Retina (tissue), 1 donor: ENCODE data around the gene SLC4A1AP.
"Not testable (repeated sequence)": the region's sequence is repeated elsewhere in the genome, so short reads cannot be mapped to it uniquely, and the experiment has no call there.

ENCODE experiments used
- DNase-seq: peaks from one replicate; pipeline ENCODE4 v3.0.0-alpha.2; 2016

Gene SLC4A1AP

DNA sequence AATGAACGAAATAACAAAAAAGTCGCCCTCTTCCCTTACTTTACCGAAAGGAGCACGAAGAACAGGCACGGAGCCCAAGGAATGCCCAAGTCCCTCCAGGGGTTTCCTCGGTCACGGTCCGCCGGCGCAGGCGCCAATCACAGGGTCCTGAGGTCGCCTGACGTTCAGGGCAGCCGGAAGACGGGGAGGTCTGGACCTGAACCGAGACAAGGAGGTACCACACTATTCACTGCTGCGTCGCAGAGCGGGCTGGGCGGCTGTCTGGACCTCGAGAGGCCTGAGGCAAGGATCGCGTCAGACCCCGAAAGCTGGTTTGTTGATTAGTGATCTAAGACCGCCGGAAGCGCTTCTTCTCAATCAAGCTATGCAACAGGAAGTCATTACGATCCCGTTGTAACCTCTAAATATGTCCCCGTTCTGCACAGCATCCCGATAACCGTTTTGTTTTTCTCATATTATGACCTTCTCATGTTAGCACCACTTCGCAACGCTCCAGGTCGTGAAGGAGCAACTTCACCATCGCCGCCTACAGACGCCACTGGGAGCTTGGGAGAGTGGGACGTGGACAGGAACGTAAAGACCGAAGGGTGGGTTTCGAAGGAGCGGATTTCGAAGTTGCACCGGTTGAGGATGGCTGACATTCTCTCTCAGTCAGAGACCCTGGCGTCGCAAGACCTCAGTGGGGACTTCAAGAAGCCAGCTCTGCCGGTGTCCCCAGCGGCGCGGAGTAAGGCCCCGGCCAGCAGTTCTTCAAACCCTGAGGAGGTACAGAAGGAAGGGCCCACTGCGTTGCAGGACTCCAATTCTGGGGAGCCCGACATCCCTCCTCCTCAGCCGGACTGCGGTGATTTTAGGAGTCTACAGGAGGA, at the start of gene SLC4A1AP, which contains the start of gene SUPT7L:
TSS of gene SLC4A1AP (plus strand) at position 605 of the 869 bp plus-strand sequence. CDS start at position 631, 26 bp downstream.
TSS of gene SUPT7L (minus strand) at position 330 of the 869 bp plus-strand sequence. CDS start 1,422 bp downstream, outside the sequence.
- peak; percentile 99 for DNase-seq

GRCh38 chr2:27613985-27614384, 49.7 kb upstream of the SLC4A1AP start:
- DNase-seq, result no peak

- DNase-seq, result peak; percentile 28
Observed at GRCh38 chr2:27615316-27615715, 48.4 kb upstream of the SLC4A1AP start.

- DNase-seq, result no peak
Observed at GRCh38 chr2:27621524-27621923, 42.2 kb upstream of the SLC4A1AP start.

- no peak for DNase-seq
Observed at GRCh38 chr2:27622921-27623384, 40.7 kb upstream of the SLC4A1AP start.

- DNase-seq, result no peak
Observed at GRCh38 chr2:27624943-27625342, 38.7 kb upstream of the SLC4A1AP start.

GRCh38 chr2:27626323-27626722, 37.4 kb upstream of the SLC4A1AP start:
- not testable (repeated sequence) for DNase-seq

DNA sequence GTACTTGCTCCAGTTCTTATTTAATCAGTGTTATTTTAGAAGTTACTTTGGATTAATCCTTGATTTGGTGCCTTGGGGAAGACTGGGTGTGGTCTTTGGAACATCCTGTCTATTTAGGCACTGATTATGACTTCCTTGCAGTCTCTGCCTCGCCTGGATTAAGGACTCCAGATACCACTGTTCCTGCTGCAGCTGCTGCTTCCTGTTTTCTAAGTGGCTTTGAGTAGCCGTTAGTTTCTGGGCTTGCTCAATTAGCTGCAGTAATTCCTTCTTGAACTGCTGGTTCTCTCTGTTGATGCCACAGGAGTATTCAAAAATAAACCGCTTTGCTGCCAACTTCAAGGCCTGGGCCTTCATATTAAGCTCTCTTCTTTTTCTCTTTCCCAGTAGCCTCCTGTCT, 36.8 kb upstream of the SLC4A1AP start:
- DNase-seq, result not testable (repeated sequence)

DNA sequence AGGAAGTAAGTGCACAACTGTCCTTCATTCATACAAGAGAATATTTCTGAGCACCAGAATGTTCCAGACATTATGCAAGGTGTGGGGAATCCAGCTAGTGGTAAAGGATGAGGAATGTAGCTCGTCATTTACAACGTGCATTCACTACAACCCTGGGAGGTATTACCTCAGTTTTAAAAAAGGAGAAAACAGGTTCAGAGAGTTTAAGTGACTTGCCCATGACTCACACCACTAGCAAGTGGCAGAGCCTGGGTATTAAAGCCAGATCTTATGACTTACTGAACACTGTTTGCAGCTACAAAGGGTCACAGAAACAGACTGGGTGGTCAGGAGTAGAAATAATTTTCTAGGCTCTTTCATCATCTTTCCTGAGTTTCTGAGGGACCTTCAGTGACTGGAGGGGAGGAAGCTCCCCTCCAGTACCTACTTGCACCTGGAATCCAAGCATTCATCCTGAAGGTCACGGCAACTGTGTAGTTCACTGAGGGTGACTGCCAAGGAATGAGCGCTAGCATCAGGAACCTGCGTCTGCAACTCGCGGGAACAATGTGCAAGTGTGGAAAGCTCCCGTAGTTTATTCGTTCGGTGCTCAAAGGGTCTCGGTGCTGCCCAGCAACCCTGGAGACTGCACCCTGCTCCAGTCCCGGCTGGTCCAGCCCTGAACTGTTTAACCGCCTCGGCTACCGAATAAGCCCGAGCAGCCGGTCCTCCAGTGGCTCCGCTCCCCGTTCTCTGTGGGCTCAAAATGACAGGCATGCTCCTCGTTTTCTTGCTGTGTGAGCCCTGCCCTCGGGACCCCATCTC, 35.5 kb upstream of the SLC4A1AP start:
- peak; percentile 1 for DNase-seq

GRCh38 chr2:27628767-27629709, 34.7 kb upstream of the SLC4A1AP start, which contains the start of the genes CCDC121 and GPN1:
Gene CCDC121 (minus strand): TSS chr2:27629012. CDS start chr2:27627799, 1,213 bp downstream.
Gene GPN1 (plus strand): TSS chr2:27629050. CDS start chr2:27629059, 9 bp downstream.
- DNase-seq, result peak; percentile 93

DNA sequence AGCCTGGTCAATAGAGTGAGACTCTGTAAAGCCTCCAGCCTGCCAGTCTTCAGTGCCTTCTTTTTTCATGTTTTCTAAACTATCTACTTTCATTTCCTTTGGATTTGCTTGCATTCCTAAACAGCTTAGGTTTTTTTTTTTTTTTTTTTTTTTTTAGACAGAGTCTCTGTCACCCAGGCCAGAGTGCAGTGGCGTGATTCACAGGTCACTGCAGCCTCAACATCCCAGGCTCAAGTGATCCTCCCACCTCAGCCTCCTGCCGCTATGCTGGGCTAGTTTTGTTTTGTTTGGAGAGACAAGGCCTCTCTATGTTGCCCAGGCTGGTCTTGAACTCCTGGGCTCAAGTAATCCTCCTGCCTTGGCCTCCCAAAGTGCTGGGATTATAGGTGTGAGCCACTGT, 33.4 kb upstream of the SLC4A1AP start:
- not testable (repeated sequence) for DNase-seq

DNA sequence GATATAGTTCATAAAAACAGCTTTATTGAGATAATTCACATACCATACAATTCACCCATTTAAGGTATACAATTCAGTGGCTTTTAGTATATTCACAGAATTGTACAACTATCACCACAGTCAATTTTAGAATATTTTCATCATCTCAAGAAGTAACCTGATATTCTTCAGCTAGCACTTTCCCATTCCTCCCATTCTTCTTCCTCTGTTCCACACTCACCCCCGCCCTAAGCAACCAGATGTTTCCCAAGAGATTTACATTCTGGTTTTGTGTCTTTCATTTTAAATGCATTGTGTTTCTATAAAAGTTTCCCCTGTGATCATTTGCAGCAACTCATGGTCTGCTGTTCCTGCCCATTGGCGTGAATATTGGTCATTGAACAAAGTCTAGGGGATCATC, 29.4 kb upstream of the SLC4A1AP start:
- DNase-seq, result no peak

- DNase-seq, result no peak
Observed at GRCh38 chr2:27636766-27637165, 26.9 kb upstream of the SLC4A1AP start.

DNA sequence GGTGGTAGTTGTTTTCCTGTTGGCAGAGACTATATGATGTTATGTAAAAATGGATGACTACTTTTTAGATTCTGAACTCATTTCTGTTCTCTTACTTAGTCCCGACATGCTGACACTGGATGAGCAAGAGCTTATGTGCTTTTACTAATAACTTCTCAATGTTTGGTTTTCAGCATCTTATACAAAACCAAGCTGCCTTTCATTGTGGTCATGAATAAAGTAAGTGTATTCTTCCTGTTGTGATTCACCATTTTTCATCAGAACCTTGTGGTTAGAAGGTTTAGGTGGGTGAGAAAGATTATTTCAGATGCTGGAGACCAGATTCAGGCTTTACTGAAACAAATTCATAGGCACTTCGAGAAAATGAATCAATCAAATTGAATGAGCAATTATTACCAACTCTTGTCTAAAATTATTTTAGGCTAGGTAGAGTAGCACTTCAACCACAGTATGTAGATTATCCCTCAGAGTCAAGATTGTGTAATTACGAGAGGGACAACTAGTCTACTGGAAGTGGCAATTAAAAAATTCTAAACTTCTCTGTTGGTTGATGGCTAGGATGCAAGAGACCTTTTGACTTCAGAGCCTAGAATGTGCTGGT, 25.6 kb upstream of the SLC4A1AP start:
- no peak for DNase-seq

GRCh38 chr2:27638709-27639108, 25.0 kb upstream of the SLC4A1AP start:
- DNase-seq, result no peak

DNA sequence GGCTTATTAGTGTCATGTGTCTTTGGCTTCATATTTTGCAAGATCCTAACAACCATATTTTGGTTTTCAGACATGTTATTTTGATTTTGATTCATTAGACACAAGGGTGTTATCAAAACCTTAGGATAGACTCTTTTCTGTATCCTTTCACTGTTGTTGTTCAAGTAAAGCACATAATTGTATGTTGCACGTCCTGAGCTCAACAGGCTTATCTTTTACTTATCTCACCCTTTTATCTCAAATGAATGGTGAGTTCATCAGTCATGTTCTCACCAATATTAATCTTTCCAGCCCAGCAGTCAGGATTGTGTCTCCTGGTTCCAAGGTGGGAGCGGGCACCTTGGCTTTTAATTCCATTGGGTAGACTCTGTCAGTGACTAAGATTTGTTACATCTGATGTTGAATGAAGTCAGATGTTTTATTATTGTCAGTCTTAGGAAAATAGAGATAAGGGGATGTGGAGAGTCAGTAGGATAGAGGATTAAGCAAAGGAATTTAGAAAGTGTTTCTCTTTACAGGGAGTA, 22.9 kb upstream of the SLC4A1AP start:
- no peak for DNase-seq

- no peak for DNase-seq
Observed at GRCh38 chr2:27645197-27645596, 18.5 kb upstream of the SLC4A1AP start.

DNA sequence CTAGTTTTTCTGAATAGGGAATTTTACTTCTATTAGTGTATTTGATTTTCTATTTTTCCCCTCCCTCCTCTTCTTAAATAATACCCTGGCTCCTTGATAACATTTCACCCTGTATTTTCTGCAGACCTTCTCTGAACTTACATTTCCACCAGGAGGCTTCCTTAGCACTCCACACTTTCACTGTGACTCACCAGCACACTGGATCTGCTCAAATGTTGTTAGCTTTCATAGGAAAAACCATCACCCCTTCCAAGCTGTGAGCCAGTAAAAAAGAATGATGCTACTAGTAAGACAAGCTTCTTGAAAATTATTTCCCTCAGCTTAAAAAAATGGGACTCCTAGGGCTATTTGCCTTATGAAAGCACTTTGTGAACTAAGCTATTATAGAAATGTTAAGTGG, 16.4 kb upstream of the SLC4A1AP start:
- no peak for DNase-seq

DNA sequence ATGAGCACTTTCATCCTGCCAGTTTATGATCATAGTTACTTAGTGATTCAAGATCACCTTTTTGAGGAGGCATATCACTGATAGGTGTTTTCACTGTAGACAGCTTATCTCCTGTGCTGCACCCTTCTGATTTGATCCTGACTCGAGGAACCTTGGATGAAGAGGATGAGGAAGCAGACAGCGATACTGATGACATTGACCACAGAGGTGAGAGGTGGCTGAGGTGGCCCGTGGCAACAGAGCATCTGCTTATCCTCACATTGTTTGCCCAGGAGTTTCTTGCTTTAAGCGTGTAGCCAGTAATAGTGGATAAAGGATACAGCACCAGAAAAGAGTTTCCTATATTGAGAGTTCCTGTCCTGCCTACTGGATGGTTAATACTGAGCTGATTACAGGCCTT, 16.0 kb upstream of the SLC4A1AP start:
- no peak for DNase-seq

- no peak for DNase-seq
Observed at GRCh38 chr2:27651056-27651455, 12.6 kb upstream of the SLC4A1AP start.

- DNase-seq, result no peak
Observed at GRCh38 chr2:27652341-27652740, 11.3 kb upstream of the SLC4A1AP start.
